SK-N-SH treated with all-trans-retinoic acid at 6 μM for 48 hours (cell line): ENCODE data around the gene SUPV3L1.

Experiments used
- ARNTL ChIP-seq: fragments of 450-650 bp; formaldehyde crosslinking; IDR thresholded peaks from 2 replicates; pipeline ENCODE4 v1.5.0; 2020; ENCODE audit warnings: low read depth, mild to moderate bottlenecking, moderate library complexity, borderline replicate concordance
- CREB5 ChIP-seq: fragments of 250-450 bp; sonication (Bioruptor Pico); IDR thresholded peaks from 2 replicates; pipeline ENCODE4 v1.5.1; 2020; ENCODE audit warnings: low read depth, mild to moderate bottlenecking, moderate library complexity
- ESRRG ChIP-seq: fragments of 250-450 bp; sonication (Bioruptor Pico); IDR thresholded peaks from 2 replicates; pipeline ENCODE4 v1.6.1; 2021; ENCODE audit warnings: mild to moderate bottlenecking
- PATZ1 ChIP-seq: fragments of 250-450 bp; sonication (Bioruptor Pico); IDR thresholded peaks from 2 replicates; pipeline ENCODE4 v1.8.0; 2020; ENCODE audit warnings: mild to moderate bottlenecking, moderate library complexity, borderline replicate concordance
- POU6F1 ChIP-seq: fragments of 250-450 bp; sonication (Bioruptor Pico); IDR thresholded peaks from 2 replicates; pipeline ENCODE4 v1.8.0; 2021; ENCODE audit warnings: low read depth, mild to moderate bottlenecking, moderate library complexity, borderline replicate concordance
- RARB ChIP-seq: fragments of 250-450 bp; sonication (Bioruptor Pico); IDR thresholded peaks from 2 replicates; pipeline ENCODE4 v1.8.0; 2021; ENCODE audit warnings: mild to moderate bottlenecking, moderate library complexity
- SNAI2 ChIP-seq: fragments of 250-450 bp; sonication (Bioruptor Pico); IDR thresholded peaks from 2 replicates; pipeline ENCODE4 v1.5.0; 2020; ENCODE audit warnings: mild to moderate bottlenecking, moderate library complexity
- TOX ChIP-seq: fragments of 250-450 bp; sonication (Bioruptor Pico); IDR thresholded peaks from 2 replicates; pipeline ENCODE4 v1.8.0; 2021; ENCODE audit warnings: mild to moderate bottlenecking, moderate library complexity, borderline replicate concordance
- ZC3H10 ChIP-seq: fragments of 250-450 bp; sonication (Bioruptor Pico); IDR thresholded peaks from 2 replicates; pipeline ENCODE4 v1.5.1; 2021; ENCODE audit warnings: mild to moderate bottlenecking, moderate library complexity
- ZFP3 ChIP-seq: fragments of 250-450 bp; sonication (Bioruptor Pico); IDR thresholded peaks from 2 replicates; pipeline ENCODE4 v1.5.0; 2020; ENCODE audit warnings: mild to moderate bottlenecking, moderate library complexity
- ZNF565 ChIP-seq: fragments of 450-650 bp; formaldehyde crosslinking; conservative IDR thresholded peaks from 2 replicates; pipeline ENCODE4 v1.5.0; 2020; ENCODE audit warnings: low read depth, mild to moderate bottlenecking, moderate library complexity
- ZNF8 ChIP-seq: fragments of 450-650 bp; formaldehyde crosslinking; IDR thresholded peaks from 2 replicates; pipeline ENCODE4 v1.5.0; 2020; ENCODE audit warnings: mild to moderate bottlenecking, moderate library complexity

- TF ChIP-seq CREB5 (no peak), ESRRG (CRISPR knock-in tag) (no peak), ZNF565 (CRISPR knock-in tag) (no peak), ZNF8 (CRISPR knock-in tag) (no peak), TOX (CRISPR knock-in tag) (no peak), ZFP3 (no peak), ZC3H10 (CRISPR knock-in tag) (no peak), PATZ1 (no peak), SNAI2 (CRISPR knock-in tag) (no peak), RARB (no peak), POU6F1 (CRISPR knock-in tag) (no peak), ARNTL (CRISPR knock-in tag) (no peak)
These were observed 73.1 kb downstream of the SUPV3L1 start for GRCh38 chr10:69253171-69253570.
